GM21381 (cell line): ENCODE measurements around the gene THEMIS.
"Not testable (repeated sequence)": the region's sequence is repeated elsewhere in the genome, so short reads cannot be mapped to it uniquely, and the experiment has no call there.

Experiments
- ATAC-seq: cut with Tn5 transposase; IDR thresholded peaks from one replicate; pipeline ENCODE4 v1.9.1; 2021; ENCODE audit warnings: mild to moderate bottlenecking, moderate library complexity; ENCODE audit not compliant: unreplicated experiment

THEMIS gene

DNA sequence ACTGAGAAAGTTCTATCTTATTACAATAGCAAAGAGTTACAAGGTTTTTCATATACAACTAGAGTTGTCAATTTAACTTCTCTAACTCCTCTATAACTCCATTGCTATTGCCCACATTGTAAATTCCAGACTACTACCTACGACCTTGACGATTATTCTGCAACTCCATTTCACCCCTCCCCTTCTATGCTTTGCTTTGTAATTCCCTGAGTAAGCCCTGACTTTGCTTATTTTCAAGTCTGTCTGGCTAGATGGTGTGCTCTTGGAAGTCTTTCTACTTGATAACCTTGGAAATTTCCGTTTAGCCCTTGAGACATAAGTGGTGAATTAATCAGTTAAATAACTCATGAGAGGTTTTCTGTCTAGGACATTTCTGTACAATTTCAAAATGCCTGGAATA, 162.4 kb downstream of the THEMIS start:
- ATAC-seq = no peak

DNA sequence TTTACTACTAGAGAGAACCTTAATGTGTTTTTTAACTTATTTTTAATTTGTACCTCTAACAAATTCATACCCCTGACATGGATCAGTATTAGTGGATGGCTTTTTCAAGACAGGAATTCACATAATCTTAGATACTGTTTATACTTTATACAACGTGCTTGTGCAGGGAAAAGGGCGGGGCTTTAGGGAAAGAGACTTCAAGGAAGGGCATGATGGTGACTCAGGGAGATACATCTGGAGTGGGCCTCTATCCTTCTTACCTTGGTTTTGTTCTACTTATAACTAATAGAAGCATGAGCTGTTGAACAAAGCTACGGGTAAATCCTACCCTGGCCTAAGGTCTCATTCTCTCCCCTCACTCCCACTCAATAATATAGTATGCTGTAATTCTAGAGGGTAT, 163.1 kb downstream of the THEMIS start:
- no peak for ATAC-seq

DNA sequence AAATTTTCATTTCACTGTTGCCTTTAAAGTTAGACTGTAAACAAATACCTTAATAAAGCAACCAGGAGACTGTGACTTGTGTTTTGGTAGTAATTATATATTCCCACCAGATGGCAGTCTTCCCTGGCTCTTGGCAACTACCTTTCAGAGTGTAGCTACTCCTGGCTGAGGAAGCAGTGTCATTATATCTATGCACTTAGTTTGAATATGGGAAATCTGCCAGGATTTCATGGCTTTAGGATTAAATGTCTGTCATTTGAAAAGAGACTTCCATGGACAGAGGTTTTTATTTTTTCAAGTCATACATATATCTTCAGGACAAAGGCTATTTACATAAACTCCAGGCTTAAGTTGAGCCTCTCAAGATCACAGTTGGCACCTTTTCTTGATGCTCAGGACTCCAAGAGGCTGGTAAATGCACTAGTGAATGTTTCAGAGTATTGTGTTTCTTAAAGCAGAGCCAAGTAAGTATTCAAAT, 163.8 kb downstream of the THEMIS start:
- peak; percentile 95 for ATAC-seq

DNA sequence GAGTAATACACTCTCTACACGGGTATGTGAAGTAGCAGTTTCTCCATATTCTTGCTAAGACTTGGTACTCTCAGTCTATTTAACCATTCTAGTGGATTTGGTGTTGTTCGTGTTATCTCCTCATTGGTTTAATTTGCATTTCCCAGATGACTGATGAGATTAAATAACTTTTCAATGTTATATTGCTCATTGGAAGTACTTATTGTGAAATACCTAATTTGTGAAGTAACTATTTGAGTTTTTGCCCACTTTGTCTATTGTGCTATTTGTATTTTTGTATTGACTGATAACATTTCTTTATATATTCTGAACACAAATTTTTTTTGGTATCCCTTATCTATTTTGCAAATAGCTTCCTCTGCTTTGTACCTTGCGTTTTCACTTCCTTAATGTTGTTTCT, 167.9 kb downstream of the THEMIS start:
- no peak for ATAC-seq

DNA sequence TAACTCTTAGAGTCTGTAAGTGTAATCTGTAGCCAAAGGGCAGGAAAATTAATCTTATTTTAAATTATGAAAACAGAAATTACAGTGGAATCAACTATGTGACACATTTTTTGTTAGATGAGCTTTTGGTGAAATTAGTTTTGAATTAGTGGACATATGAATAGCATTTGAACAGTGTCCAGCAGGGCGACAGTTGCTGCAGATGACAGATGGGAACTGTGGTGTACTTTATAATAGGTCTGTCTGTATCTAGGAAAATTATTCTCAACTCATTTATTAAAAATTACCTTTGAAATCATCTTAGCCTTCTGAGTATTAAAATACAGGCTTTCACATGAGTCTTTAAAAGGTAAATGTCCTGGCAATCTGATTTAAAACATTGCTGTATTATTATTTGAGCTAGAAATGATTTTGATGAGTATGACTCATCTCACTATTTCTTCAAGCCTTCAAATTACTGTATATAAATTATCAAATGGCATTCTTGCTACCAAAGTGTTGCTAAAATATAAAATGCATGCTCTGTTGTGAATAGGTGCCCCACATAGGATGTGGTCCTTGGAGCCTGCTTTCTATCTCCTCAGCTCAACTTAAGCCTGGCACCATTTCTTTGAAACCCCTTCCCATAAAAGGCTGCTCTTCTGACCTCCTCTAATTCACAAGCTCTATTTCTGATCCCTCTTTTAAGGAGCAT, 173.5 kb downstream of the THEMIS start:
- ATAC-seq = no peak

DNA sequence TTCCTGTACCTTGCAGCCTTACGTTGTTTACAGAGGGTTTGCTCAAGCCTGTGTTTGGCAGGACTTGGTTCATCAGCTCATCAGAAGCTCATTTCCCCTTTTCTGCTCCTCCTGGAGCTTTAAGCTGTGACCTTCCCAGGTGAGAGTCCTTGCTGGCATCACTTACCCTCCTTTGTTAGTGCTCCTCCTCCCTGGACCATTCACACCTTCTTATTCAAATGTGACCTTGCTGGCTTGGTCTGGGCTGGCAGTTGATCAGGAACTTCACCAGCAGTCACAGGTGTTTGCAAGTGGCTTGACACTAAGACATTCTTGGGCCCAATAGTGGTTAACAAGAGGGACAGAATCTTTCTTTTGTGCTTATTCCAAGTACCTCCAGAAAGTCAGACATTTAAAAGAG, 175.0 kb downstream of the THEMIS start:
- no peak for ATAC-seq

DNA sequence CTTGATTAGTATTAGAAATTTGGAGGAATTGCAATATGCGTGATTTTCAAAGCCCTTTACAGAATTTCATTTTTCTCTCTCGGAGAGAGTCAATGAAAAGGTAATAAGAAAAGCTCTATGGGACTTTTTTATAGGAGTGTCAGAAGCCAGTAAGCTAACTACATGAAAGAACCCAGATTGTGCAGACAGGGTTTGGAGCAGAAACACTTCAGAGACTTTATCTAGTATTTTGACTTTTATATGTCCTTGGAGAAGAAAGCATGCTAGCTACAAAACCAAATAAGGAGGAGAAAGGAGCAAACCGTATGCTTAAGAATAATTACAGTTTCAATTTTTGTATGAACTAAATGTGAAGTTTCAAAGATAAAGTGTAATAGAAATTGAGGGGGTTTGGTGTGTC, 182.2 kb downstream of the THEMIS start:
- ATAC-seq = no peak

DNA sequence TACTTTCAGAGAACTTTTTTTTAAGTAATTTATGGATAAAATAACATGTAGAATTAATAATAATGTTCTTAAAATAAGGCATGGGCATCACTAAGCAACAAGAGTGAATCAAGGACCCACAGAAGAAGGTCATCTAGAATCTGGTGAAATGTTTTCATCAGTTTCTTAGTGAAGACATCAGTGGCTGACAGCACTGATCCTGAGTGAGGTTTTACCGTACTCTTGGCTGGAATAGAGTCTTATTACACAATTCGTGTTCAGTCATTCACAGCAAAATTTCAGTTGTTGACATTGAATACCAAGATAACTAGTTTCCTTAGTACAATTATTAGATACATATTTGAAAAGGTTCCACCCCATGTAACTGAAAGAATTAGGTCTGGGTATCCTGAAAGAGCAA, 183.5 kb downstream of the THEMIS start:
- ATAC-seq = no peak

DNA sequence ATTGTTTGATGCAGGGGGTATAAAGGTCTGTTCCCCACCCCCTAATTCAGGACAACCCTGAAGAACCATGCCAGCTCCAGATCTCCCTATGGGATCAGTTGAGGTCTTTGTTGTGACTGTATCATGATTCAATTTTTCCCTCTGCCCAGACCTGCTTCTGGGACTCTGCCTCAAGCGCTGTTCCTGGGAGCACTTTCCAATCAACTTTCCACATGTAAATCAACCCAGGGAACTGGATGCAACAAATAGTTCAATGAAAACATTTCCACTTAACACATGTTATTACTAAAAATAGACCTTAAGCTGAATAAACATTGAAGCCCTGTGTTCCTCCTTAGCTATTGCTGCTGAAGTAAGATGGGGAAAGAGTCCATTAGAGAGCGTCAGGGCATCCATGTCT, 184.4 kb downstream of the THEMIS start:
- no peak for ATAC-seq

DNA sequence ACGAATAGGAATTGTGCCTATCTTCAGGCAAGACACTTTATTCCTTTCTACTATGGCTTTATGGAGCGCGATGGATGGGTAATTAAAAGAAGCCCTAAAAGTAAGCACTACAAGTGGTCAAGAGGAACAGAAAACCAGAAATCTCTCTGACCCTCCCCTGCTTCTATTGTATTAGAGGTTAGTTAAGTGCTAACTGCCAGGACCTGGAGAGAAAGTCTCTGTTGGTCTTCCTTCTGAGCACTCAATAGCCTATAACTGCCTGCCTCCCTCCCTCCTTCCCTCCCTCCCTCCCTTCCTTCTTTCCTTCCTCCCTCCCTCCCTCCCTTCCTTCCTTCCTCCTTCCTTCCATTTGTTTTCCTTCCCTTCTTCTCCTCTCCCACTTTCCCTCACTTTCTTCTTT, 190.2 kb downstream of the THEMIS start:
- no peak for ATAC-seq

DNA sequence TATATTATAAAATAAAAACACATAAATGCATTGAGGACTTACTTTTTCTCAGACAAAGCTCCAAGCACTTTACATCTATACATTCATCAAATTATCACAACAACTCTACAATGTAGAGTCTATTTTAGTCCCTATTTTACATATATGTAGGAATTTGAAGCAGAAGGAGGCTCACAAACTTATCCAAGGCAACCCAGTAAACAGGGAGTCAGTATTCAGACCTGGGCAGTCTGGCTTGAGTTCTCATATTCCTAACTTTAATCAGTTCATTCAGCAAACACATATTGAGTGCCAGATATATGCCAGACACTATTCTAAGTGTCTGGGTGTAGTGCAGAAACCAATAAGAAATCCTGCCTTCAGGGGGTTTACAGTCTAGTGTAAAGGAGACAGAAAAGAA, 194.6 kb downstream of the THEMIS start:
- ATAC-seq = no peak

DNA sequence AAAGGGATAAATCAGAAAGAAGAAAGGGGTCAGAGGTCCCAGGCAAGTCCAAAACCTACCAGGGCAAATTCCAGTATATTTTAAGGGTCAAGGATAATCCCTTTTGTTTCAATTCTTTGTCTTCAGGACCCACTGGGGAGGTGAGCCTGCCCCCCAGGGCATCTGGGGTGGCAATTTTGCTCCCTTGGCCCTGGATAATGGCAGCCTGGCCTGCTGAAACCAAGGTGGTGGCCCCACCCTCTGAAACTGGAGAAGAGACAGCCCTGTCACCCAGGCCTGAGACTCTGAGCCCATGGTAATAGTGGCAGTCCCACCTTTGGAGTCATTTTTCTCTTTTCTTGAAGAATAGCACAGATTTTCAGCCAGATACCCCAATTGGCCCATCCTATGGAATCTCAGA, 205.8 kb downstream of the THEMIS start:
- no peak for ATAC-seq

DNA sequence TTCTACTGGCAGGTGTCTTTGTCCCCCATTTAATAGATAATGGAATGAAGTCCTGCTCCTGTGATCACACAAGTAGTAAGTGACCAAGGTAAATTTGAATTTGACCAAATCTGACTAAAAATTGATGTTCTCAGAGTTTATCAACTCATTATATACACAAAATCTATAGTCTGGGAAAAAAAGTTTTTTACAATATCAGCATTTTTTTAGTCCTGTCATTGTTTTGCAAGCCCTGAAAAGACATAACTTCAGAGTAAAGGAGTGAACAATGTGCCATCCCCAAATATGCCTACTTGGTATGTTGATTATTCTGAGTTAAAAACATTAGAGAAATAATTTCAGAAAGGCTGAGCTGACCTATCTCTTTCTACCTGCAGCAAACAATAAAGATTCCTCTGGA, 209.7 kb downstream of the THEMIS start:
- ATAC-seq = no peak

DNA sequence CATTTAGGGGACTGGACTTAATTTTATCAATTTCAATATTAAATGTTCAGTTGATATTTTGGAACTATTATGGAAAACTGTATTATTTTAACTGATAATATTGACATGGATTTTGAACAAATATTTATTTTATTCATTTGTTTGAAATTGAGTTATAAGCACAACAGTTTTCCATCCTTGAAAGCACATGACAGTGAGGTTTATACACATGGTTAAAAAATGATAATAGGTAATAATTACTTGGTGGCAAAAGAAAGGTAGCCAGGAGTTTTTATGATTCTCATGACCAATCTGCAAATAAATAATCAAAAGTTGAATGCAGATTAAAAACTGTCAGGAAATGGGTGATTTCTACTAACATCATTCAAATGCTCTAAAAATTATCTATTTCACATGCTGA, 210.3 kb downstream of the THEMIS start:
- ATAC-seq = no peak

DNA sequence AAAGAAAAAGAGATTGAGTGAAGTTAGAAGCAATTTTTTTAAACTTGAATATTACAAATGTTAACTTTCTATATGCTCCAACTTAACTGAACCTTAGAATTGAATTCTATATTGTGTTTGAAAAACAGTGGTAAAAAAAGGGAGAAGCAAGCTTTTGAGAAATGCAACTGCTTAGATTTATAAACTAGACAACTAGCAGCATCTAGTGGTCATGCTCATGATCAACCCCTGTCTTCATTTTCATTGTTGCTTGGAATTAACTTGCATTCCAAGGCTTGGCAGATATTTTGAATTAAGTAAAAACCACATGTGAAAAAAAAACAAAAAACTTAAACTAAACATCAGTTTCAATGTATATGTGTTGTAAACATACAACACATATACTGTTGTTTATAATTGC, 210.8 kb downstream of the THEMIS start:
- no peak for ATAC-seq

DNA sequence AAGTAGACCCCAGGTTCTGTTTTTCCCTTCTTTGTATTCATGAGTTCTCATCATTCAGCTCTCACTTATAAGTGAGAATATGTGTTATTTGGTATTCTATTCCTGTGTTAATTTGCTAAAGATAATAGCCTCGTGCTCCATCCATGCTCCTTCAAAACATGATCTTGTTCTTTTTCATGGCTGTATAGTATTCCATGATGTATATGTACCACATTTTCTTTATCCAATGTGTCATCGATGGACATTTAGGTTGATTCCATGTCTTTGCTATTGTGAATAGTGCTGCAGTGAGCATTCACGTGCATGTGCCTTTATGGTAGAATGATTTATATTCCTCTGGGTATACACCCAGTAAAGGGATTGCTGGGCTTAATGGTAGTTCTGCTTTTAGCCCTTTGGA, 213.4 kb downstream of the THEMIS start:
- not testable (repeated sequence) for ATAC-seq

DNA sequence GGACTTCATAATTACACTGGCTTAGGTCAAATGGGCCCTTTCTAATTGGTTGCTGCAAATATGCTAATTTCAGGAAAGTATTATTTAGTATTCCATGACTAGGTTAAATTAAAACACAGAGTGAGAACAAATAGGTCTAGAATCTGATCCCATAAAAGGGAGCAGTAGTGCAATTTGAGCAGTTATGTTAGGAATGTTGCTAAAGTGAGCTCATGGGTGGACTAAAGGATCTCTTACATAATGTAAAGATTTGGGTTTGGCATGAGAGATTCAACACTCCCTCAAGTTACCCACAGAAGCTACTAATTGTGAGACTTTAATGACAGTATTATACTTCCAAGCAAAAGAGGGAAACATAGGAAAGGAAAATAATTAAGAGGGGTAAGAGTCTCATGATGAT, 214.8 kb downstream of the THEMIS start:
- ATAC-seq = no peak

DNA sequence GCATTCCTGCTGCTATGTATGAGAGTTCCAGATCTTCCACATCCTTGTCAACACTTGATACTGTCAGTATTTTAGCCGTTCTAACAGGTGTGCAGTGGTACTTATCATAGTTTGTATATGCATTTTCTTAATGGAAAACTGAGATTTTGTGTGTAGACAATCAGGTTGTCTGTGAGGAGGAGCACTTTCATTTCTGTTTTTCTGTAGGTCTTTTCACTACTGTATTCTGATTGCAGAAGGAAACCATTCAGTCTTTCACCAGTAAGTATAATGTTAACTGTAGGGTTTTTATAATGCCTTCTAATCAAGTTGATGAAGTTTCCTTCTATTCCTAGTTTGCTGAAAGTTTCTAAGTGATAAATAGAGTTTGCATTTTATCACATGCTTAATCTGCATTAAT, 216.4 kb downstream of the THEMIS start:
- ATAC-seq = no peak
